ENCODE measurements around the gene STARD8. TPM values are rescaled to one million over a fixed set of nuclear protein-coding genes. Genes with fewer than 3 reads are reported as not detected.

Gene STARD8
- polyA plus RNA-seq, 1 donor from 2014 or later = 0.09 TPM

DNA sequence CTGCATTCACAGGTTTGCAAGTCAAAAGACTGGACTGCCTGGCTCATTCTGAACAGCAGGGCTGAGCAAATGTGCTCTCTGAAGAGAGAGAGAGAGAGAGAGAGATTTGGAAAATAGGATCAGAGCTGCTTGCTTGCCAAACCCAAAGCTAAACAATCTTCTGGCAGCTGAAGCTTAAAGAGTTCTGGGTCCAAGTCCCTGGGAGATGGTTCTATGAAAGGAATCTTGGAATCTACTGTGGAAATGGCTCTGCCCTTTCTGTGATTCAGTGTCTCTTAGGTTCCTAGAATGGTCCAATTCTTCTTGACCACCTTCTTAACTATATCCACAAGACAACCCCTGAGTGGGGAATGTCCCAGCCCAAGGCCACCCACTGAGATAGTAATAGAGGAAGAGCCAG is 115.3 kb downstream of the STARD8 start:
- no peaks in the 10 kb centered on the region for H3K36me3 ChIP-seq (ENCODE audit: insufficient read depth, low read length)
- no peak overlapping the region for H3K27ac ChIP-seq (ENCODE audit: low read length)
- TF ChIP-seq EP300 (conservative IDR thresholded peaks at IDR 0.05; ENCODE audit: poor library complexity, severe bottlenecking) (no peak), SMC3 (conservative IDR thresholded peaks at IDR 0.05; ENCODE audit: poor library complexity) (no peak), MXI1 (conservative IDR thresholded peaks at IDR 0.05; ENCODE audit: poor library complexity, severe bottlenecking) (no peak), RAD21 (conservative IDR thresholded peaks at IDR 0.05) (no peak), TAF1 (IDR thresholded peaks at IDR 0.05; ENCODE audit: low read depth) (no peak), EZH2 (IDR thresholded peaks at IDR 0.05; ENCODE audit: borderline replicate concordance, insufficient read depth, low read length, poor library complexity, severe bottlenecking) (no peak), POLR2AphosphoS5 (IDR thresholded peaks at IDR 0.05) (no peak)
- TF ChIP-seq, protein P1, sequence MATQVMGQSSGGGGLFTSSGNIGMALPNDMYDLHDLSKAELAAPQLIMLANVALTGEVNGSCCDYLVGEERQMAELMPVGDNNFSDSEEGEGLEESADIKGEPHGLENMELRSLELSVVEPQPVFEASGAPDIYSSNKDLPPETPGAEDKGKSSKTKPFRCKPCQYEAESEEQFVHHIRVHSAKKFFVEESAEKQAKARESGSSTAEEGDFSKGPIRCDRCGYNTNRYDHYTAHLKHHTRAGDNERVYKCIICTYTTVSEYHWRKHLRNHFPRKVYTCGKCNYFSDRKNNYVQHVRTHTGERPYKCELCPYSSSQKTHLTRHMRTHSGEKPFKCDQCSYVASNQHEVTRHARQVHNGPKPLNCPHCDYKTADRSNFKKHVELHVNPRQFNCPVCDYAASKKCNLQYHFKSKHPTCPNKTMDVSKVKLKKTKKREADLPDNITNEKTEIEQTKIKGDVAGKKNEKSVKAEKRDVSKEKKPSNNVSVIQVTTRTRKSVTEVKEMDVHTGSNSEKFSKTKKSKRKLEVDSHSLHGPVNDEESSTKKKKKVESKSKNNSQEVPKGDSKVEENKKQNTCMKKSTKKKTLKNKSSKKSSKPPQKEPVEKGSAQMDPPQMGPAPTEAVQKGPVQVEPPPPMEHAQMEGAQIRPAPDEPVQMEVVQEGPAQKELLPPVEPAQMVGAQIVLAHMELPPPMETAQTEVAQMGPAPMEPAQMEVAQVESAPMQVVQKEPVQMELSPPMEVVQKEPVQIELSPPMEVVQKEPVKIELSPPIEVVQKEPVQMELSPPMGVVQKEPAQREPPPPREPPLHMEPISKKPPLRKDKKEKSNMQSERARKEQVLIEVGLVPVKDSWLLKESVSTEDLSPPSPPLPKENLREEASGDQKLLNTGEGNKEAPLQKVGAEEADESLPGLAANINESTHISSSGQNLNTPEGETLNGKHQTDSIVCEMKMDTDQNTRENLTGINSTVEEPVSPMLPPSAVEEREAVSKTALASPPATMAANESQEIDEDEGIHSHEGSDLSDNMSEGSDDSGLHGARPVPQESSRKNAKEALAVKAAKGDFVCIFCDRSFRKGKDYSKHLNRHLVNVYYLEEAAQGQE (IDR thresholded peaks at IDR 0.05; ENCODE audit: borderline replicate concordance) = no peak
- TF ChIP-seq, protein P2, sequence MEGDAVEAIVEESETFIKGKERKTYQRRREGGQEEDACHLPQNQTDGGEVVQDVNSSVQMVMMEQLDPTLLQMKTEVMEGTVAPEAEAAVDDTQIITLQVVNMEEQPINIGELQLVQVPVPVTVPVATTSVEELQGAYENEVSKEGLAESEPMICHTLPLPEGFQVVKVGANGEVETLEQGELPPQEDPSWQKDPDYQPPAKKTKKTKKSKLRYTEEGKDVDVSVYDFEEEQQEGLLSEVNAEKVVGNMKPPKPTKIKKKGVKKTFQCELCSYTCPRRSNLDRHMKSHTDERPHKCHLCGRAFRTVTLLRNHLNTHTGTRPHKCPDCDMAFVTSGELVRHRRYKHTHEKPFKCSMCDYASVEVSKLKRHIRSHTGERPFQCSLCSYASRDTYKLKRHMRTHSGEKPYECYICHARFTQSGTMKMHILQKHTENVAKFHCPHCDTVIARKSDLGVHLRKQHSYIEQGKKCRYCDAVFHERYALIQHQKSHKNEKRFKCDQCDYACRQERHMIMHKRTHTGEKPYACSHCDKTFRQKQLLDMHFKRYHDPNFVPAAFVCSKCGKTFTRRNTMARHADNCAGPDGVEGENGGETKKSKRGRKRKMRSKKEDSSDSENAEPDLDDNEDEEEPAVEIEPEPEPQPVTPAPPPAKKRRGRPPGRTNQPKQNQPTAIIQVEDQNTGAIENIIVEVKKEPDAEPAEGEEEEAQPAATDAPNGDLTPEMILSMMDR (IDR thresholded peaks at IDR 0.05; ENCODE audit: poor library complexity, severe bottlenecking) = no peak

DNA sequence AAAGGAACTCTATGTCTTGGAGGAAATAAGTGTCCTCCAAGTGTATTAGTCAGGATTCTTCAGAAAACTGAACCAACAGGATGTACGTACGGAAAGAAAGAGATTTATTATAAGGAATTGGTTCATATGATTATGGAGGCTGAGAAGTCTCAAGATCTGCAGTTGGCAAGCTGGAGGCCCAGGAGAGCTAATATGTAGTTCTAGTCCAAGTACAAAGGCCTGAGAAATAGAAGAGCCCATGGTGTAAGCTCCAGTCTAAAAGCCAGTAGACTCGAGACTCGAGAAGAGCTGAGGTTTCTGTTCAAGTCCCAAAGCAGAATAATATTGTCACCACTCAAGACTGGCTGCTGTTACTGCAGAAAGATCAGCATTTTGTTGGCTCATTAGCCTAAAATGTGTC is 116.0 kb downstream of the STARD8 start:
- Histone ChIP-seq H3K27me3 (ENCODE audit: insufficient read depth, low read depth, low read length) (no peaks in the 10 kb centered on the region), H2AFZ (ENCODE audit: low read depth, low read length) (no peak overlapping the region), H3K4me3 (ENCODE audit: low read length) (no peak overlapping the region), H3F3A (ENCODE audit: insufficient read depth, low read length, poor library complexity, severe bottlenecking) (no peaks in the 10 kb centered on the region), H3K9ac (ENCODE audit: low read length) (no peak overlapping the region), H3K36me3 (ENCODE audit: insufficient read depth, low read length) (no peaks in the 10 kb centered on the region), H3K79me2 (replicated peaks; ENCODE audit: insufficient read depth, low read length) (no peaks in the 10 kb centered on the region), H3K27ac (ENCODE audit: low read length) (no peak overlapping the region), H3K9me3 (ENCODE audit: low read length) (no peaks in the 10 kb centered on the region), H4K20me1 (ENCODE audit: insufficient read depth) (no peaks in the 10 kb centered on the region), H3K4me2 (ENCODE audit: low read length) (no peak overlapping the region), H3K9me2 (ENCODE audit: insufficient read depth, low read length) (no peaks in the 10 kb centered on the region)
- TF ChIP-seq SMC3 (conservative IDR thresholded peaks at IDR 0.05; ENCODE audit: poor library complexity) (no peak), POLR2AphosphoS5 (IDR thresholded peaks at IDR 0.05) (no peak), EP300 (conservative IDR thresholded peaks at IDR 0.05; ENCODE audit: poor library complexity, severe bottlenecking) (no peak), MXI1 (conservative IDR thresholded peaks at IDR 0.05; ENCODE audit: poor library complexity, severe bottlenecking) (no peak), TAF1 (IDR thresholded peaks at IDR 0.05; ENCODE audit: low read depth) (no peak), EZH2 (IDR thresholded peaks at IDR 0.05; ENCODE audit: borderline replicate concordance, insufficient read depth, low read length, poor library complexity, severe bottlenecking) (no peak), RAD21 (conservative IDR thresholded peaks at IDR 0.05) (no peak)
- TF ChIP-seq, protein P2 (IDR thresholded peaks at IDR 0.05; ENCODE audit: poor library complexity, severe bottlenecking) = no peak
- TF ChIP-seq, protein P1 (IDR thresholded peaks at IDR 0.05; ENCODE audit: borderline replicate concordance) = no peak

More for the DNA sequence above, 115.3 kb downstream of the STARD8 start:
- Histone ChIP-seq H3K9ac (ENCODE audit: low read length) (no peak overlapping the region), H3F3A (ENCODE audit: insufficient read depth, low read length, poor library complexity, severe bottlenecking) (no peaks in the 10 kb centered on the region), H3K9me3 (ENCODE audit: low read length) (no peaks in the 10 kb centered on the region), H4K20me1 (ENCODE audit: insufficient read depth) (no peaks in the 10 kb centered on the region), H2AFZ (ENCODE audit: low read depth, low read length) (no peak overlapping the region), H3K4me2 (ENCODE audit: low read length) (no peak overlapping the region), H3K79me2 (replicated peaks; ENCODE audit: insufficient read depth, low read length) (no peaks in the 10 kb centered on the region), H3K4me3 (ENCODE audit: low read length) (no peak overlapping the region), H3K9me2 (ENCODE audit: insufficient read depth, low read length) (no peaks in the 10 kb centered on the region), H3K27me3 (ENCODE audit: insufficient read depth, low read depth, low read length) (no peaks in the 10 kb centered on the region)
